Measurements from ENCODE around the gene PSMB5.

Gene PSMB5

DNA sequence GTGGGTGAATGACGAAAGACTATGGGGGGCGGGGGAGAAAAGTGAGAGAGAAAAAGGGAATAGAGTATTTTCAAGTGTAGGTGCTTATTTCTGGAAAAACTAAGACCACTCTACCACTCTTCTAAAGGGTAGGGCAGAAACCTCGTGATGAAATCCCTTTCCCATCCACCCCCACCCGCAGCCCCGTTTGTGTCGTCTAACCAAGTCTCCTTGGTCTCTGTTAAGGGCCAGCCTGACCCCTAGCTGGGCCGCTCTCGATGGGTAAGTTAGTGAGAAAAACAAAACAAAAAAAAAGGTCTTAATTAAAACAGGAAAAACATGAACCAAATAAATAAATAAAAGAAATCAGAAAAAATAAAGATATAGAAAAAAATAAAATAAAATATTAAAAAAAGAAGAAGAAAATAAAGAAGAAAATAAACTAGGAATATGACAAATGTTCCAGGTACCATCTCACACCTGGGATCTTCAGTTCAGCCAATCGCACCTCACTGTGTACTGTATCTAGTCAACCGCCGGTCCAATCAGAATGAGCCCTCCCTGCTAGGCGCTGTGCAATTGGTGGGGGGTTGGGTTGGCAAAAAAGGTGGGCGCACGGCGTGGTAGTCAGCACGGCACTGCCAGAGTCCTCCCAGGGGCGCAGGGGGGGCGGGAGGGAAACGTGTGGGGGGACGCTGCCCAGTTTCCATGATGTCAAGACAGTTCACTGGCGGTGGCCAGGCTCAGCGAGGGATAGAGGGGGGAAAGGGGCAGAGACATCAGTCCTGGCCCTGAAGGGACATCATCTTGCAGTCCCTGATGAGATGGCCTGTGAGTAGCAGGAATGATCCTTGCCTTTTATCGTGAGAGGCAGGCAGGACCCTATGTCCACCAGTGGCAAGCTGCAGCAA, 32.4 kb upstream of the PSMB5 start:
- TF ChIP-seq, protein P1, sequence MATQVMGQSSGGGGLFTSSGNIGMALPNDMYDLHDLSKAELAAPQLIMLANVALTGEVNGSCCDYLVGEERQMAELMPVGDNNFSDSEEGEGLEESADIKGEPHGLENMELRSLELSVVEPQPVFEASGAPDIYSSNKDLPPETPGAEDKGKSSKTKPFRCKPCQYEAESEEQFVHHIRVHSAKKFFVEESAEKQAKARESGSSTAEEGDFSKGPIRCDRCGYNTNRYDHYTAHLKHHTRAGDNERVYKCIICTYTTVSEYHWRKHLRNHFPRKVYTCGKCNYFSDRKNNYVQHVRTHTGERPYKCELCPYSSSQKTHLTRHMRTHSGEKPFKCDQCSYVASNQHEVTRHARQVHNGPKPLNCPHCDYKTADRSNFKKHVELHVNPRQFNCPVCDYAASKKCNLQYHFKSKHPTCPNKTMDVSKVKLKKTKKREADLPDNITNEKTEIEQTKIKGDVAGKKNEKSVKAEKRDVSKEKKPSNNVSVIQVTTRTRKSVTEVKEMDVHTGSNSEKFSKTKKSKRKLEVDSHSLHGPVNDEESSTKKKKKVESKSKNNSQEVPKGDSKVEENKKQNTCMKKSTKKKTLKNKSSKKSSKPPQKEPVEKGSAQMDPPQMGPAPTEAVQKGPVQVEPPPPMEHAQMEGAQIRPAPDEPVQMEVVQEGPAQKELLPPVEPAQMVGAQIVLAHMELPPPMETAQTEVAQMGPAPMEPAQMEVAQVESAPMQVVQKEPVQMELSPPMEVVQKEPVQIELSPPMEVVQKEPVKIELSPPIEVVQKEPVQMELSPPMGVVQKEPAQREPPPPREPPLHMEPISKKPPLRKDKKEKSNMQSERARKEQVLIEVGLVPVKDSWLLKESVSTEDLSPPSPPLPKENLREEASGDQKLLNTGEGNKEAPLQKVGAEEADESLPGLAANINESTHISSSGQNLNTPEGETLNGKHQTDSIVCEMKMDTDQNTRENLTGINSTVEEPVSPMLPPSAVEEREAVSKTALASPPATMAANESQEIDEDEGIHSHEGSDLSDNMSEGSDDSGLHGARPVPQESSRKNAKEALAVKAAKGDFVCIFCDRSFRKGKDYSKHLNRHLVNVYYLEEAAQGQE (IDR thresholded peaks at IDR 0.05; ENCODE audit: insufficient read depth in 1 of 2, low read depth in 2 of 2, low read length in 2 of 2) = no peak
- TF ChIP-seq FOXP2 (optimal IDR thresholded peaks at IDR 0.05; ENCODE audit: borderline replicate concordance, extremely low read depth, extremely low read length, insufficient read depth) = no peak
- no peak for TF ChIP-seq SIN3A (IDR thresholded peaks at IDR 0.05; ENCODE audit: borderline replicate concordance, insufficient read depth, low read length)
- no peak for TF ChIP-seq POLR2AphosphoS5 (IDR thresholded peaks at IDR 0.05; ENCODE audit: low read depth, low read length)
- TF ChIP-seq TAF1 (IDR thresholded peaks at IDR 0.05; ENCODE audit: borderline replicate concordance, insufficient read depth, low read length) = no peak

DNA sequence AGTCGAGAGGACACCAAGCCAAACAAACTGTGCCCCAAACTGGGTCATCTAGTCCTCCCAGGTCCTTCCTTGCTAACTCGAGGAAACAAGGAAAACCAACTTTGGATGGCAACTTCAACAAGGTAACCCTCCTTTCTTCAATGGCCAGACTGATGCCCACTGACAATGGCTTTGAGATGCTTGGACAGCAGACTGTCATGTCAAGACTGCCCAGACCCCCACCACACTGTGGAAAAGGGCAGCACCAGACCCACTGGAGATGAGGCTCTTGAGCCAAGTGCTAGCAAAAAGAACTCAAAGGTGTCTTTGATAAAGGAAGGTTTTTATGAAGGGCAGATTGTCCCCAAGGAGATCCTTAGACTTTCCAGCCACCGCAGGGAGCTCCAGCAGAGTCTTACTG, 31.7 kb upstream of the PSMB5 start:
- TF ChIP-seq, protein P1 (IDR thresholded peaks at IDR 0.05; ENCODE audit: insufficient read depth in 1 of 2, low read depth in 2 of 2, low read length in 2 of 2) = no peak
- no peak for TF ChIP-seq SIN3A (IDR thresholded peaks at IDR 0.05; ENCODE audit: borderline replicate concordance, insufficient read depth, low read length)
- no peak for TF ChIP-seq FOXP2 (optimal IDR thresholded peaks at IDR 0.05; ENCODE audit: borderline replicate concordance, extremely low read depth, extremely low read length, insufficient read depth)
- no peak for TF ChIP-seq TAF1 (IDR thresholded peaks at IDR 0.05; ENCODE audit: borderline replicate concordance, insufficient read depth, low read length)
- no peak for TF ChIP-seq POLR2AphosphoS5 (IDR thresholded peaks at IDR 0.05; ENCODE audit: low read depth, low read length)

DNA sequence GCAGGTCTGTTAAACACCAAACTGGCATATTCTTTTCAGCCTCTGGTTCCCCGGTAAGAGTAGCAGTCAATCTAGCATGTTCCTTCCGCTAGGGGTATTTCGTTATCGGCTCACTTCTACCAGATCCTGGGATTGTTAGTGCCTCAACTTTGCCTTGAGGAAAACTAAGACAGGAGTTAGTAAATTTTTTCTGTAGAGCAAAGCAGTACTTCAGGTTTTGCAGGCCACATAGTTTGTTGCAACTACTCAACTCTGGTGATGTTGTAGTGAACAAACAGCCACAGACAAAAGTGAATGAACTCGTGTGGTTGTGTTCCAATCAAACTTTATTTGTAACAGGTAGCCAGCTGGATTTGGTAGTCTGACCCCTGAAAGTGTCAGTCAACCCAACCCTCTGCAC, 28.9 kb upstream of the PSMB5 start:
- TF ChIP-seq FOXP2 (optimal IDR thresholded peaks at IDR 0.05; ENCODE audit: borderline replicate concordance, extremely low read depth, extremely low read length, insufficient read depth) (no peak), SIN3A (IDR thresholded peaks at IDR 0.05; ENCODE audit: borderline replicate concordance, insufficient read depth, low read length) (no peak), TAF1 (IDR thresholded peaks at IDR 0.05; ENCODE audit: borderline replicate concordance, insufficient read depth, low read length) (no peak), POLR2AphosphoS5 (IDR thresholded peaks at IDR 0.05; ENCODE audit: low read depth, low read length) (no peak)
- TF ChIP-seq, protein P1 (IDR thresholded peaks at IDR 0.05; ENCODE audit: insufficient read depth in 1 of 2, low read depth in 2 of 2, low read length in 2 of 2) = no peak

DNA sequence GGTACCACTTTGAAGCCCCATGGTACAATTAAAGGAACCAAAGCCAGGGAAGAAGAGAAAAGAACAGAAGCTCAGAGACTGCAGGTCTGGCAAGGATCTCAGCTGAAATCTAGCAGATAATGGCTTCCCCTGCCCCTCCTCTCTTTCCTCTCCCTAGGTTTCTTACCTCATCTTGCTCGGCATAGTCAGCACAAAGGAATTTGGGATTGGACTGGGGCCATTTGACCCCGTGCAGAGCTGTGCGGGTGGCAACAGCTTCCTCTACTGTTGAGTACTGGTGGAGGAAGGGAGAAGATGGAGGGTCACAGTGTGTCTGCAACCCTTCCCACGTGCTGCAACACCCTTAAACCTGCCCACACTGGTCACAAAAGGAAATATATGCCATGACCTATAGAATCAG, 27.3 kb upstream of the PSMB5 start:
- TF ChIP-seq TAF1 (IDR thresholded peaks at IDR 0.05; ENCODE audit: borderline replicate concordance, insufficient read depth, low read length) (no peak), FOXP2 (optimal IDR thresholded peaks at IDR 0.05; ENCODE audit: borderline replicate concordance, extremely low read depth, extremely low read length, insufficient read depth) (no peak), POLR2AphosphoS5 (IDR thresholded peaks at IDR 0.05; ENCODE audit: low read depth, low read length) (no peak), SIN3A (IDR thresholded peaks at IDR 0.05; ENCODE audit: borderline replicate concordance, insufficient read depth, low read length) (no peak)
- TF ChIP-seq, protein P1 (IDR thresholded peaks at IDR 0.05; ENCODE audit: insufficient read depth in 1 of 2, low read depth in 2 of 2, low read length in 2 of 2) = no peak

All from PFSK-1 (cell line).